GM18511 (cell line): ENCODE measurements around the gene SUGT1.

Experiments used
- ATAC-seq: cut with Tn5 transposase; IDR thresholded peaks from one replicate; pipeline ENCODE4 v1.9.1; 2021; ENCODE audit warnings: mild to moderate bottlenecking, moderate library complexity; ENCODE audit not compliant: unreplicated experiment

Gene SUGT1

DNA sequence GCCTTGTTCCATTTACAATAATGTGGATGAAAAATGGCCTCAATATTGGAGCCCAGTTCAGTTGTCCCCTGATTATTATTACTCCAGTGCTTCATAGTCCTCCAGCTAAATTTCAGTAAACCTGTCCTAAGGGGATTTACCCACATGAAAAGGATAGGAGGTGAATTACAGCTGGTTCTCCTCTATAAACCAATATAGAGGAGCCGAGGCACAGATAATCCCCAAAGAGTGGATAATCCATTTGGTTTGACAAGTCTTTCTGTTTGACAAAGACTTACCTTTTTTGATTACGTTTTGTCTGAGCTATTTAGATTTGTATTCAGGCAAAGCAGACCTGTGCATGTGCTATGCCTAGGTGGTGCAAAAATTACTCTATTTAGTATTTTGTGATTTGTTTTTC lies 84.3 kb downstream of the SUGT1 start:
- no peak for ATAC-seq

DNA sequence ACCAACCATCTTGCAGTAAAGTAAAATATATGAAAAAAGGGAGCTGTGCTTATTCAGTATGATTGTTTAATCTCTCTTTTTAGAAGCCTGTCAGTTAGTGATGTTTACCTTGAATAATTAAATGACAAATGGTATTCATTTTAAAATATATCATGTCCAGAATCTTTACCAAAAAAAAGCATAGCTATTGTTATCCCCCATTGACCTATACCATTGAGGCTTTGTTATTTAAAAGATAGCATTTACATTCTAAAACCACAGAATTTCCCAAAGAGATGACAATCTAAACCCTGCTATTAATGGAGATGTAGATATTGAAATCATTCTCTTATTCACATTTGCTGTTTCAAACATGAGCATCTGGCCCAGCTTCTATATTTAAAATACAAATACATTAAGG lies 84.8 kb downstream of the SUGT1 start:
- no peak for ATAC-seq

DNA sequence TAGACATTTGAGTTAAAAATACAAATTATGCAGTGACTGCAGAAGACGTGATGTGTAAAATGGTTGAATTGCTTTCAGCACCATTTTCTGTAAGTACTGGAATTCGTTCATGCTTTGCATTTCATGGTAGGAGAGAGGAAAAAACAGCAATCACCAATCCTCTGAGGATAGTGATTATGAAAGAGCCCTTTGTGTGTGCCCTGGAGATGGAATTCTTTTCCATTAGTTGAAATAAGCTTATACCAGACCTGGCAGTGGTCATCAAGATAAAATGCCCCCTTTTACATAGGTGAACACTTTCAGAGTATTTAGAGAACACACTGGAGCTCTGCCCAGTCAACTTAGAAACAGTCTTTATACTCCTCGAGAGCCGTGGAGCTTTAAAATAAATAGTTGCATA lies 85.3 kb downstream of the SUGT1 start:
- no peak for ATAC-seq

DNA sequence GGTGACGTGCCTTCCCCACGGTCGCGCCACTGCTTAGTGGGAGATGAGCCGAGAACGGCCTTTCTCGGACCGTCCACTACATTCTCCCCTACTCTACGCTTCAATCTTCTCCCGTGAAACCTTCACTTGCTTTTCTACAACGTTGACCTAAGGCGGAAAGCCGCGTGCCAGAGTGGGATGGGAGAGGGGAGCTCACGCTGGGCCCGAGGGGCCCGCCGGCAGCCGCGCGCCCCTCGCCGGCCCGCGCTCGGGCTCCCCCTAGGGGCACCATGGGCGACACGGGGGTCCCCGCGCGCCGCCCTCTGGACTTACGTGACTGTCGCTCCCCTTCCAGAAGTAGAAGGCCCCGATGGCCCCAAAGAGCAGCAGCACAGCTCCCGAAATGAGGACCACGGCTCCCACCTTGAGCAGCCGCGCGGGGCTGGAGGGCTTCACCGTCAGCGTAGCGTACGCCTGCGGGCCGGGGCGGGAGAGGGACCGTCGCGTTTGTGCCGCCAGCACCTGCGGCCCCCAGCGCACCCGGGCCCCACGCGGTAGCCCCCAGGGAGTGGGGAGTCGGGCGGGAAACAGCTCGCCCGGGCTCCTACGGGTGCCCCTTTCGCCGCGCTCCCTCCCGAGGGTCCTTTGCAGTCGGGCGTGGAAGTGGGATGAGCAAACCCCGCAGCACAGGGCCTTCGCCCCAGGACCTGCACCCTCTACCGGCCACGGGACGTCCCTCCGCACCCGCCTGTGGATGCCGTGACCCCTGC lies 86.3 kb downstream of the SUGT1 start:
- ATAC-seq = peak; percentile 76

DNA sequence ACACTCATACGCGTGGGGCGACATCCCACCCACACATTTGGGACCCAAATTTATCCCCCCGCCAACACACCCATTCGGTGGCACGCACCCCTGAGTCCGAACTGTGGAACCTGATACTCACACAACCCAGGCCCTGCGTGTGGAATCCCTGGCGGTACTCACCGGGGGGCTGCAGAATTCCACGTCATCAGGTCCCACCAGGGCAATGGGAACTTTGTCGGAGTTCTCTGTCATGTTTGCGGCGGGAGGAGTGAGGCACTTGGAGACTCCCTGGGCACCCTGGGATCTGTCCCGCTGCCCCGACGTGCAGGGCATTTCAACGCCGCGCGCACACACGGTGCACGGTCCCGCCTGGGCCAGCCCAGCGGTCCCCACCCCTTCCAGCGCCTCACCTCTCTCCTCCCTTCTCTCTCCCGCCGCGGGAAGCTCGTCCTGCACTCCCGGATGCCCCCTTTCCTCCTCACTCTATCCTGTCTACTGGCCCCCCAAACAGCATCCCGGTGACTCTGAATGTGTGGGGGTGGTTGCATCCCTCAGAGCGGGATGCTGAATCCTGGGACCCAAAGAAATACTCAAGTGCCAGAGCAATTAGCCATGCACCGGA lies 86.9 kb downstream of the SUGT1 start, which contains the start of gene CNMD:
CNMD (minus strand) TSS at position 353 of the 604 bp plus-strand sequence; CDS start at position 234, 119 bp downstream.
- no peak for ATAC-seq

DNA sequence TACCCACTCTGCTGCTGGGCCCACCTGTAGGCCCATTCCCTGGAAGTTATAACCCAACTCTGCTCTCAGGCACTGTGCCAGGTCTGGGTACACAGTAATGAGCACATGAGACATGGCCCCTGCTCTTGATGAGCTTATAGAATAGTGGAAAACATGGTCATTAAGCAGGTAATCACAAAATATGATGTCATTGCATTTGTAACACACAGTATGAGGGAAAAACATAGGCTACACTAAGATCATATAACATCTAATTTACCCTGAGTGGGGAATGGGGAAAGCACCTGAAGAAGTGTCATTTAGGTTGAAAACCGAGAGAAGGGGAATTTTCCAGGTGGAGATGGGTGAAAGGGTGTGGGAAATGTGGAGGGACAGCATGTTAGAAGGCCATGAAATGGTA lies 90.9 kb downstream of the SUGT1 start:
- ATAC-seq = no peak

DNA sequence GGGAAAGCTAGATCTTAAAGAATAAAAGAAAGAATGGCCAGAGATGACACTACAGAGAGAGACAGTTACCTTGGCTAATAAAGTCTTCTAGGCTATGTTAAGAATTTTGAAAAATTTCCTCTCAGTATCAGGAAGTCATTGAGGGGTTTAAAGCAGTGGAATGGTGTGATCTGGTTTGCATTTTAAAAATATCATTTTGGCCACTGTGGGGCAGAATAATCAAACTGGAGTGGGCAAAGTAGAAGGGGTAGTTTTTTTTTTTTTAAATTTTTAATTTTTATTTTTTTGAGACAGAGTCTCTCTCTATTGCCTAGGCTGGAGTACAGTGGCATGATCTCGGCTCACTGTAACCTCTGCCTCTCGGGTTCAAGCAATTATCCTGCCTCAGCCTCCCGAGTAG lies 91.4 kb downstream of the SUGT1 start:
- no peak for ATAC-seq

DNA sequence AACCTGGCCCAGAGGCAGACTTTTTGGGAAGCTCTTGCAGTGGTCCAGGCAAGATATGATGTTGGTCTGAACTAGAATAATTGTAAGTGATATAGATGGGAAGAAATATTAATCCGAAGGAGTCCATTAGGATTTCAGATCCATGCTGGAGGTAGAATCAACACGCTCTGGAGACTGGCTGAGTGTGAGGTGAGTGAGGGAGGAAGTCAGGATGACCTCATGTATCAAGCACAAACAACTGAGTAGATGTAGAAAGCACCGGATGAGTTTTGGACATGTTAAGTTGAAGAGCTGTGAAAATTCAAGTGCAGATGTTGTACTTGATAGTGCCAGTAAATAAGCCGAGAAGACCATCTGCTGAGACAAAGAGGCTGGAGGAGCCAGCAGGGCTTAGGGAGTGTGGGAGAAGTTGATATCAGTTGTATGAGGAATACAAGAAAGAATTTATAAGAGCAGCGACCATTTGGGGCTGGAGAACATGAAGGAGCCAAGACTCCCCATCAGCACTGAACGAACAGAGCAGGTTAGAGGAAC lies 92.3 kb downstream of the SUGT1 start:
- ATAC-seq = no peak

DNA sequence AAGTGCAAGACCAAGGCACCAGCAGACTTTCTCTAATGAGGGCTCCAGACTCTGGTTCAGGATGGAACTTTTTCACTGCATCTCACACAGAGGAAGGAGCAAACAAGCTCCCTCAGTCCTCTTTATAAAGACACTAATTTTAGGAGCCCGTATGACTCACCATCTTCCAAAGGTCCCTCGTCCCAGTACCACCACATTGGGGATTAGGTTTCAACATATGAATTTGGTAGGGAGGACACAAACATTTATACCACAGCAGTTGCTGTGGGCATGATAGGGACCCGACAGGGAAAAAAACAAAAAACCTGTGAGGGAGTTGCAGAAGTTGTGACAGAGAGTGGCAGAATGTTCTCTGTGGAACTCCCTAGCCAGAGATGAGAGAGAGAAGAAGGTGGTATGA lies 93.5 kb downstream of the SUGT1 start:
- ATAC-seq = no peak

DNA sequence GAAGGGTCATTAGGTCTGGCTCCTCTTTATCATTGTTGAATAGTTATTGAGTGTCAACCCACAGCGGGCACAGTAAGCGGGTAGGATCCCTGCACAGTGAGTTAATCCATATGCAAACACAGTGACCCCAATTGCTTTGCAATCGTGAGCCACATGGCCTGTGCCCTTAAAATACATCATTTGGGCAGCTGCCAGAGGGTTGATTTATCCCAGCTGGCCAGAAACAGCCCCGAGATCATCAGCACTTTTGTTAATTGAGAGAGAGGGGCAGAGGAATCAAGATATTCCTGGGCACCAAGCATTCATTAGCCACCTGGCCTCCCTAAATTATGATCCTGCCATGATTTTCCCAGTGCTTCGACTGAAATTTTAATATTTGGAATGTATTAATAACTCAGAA lies 96.8 kb downstream of the SUGT1 start:
- no peak for ATAC-seq
